Measurements from ENCODE around the gene JAZF1. TPM values are rescaled to one million over a fixed set of nuclear protein-coding genes. Genes with fewer than 3 reads are reported as not detected.

The JAZF1 gene
- total RNA-seq, 1 donor from 2014 or later, result 33.8 TPM

GRCh38 chr7:28026237-28026636 lies 154.4 kb downstream of the JAZF1 start:
- no peak for TF ChIP-seq CTCF (IDR thresholded peaks at IDR 0.05)
- peaks cover 2% of the 10 kb centered on the region for H3K36me3 Mint-ChIP-seq (ENCODE audit: low read depth)
- H3K27ac Mint-ChIP-seq (ENCODE audit: unreplicated experiment), result no peak overlapping the region
- no peak for DNase-seq (ENCODE audit: low spot score)
- H3K4me1 Mint-ChIP-seq (ENCODE audit: low read depth), result peaks cover 19% of the 10 kb centered on the region
- H3K27me3 Mint-ChIP-seq (ENCODE audit: low read depth), result no peaks in the 10 kb centered on the region
- no peaks in the 10 kb centered on the region for H3K9me3 Mint-ChIP-seq (ENCODE audit: low read depth)
- no peak overlapping the region for H3K4me3 Mint-ChIP-seq (ENCODE audit: unreplicated experiment)

GRCh38 chr7:28024786-28025334 lies 155.7 kb downstream of the JAZF1 start:
- Mint-ChIP-seq H3K27ac (ENCODE audit: unreplicated experiment) (no peak overlapping the region), H3K27me3 (ENCODE audit: low read depth) (no peaks in the 10 kb centered on the region), H3K4me3 (ENCODE audit: unreplicated experiment) (no peak overlapping the region), H3K9me3 (ENCODE audit: low read depth) (no peaks in the 10 kb centered on the region), H3K36me3 (ENCODE audit: low read depth) (no peaks in the 10 kb centered on the region), H3K4me1 (ENCODE audit: low read depth) (peaks cover 23% of the 10 kb centered on the region)
- TF ChIP-seq CTCF (IDR thresholded peaks at IDR 0.05), result no peak
- no peak for DNase-seq (ENCODE audit: low spot score)

- no peak for DNase-seq (ENCODE audit: low spot score)
- no peak overlapping the region for H3K4me3 Mint-ChIP-seq (ENCODE audit: unreplicated experiment)
- H3K36me3 Mint-ChIP-seq (ENCODE audit: low read depth), result no peaks in the 10 kb centered on the region
- H3K27me3 Mint-ChIP-seq (ENCODE audit: low read depth), result no peaks in the 10 kb centered on the region
- no peak overlapping the region for H3K27ac Mint-ChIP-seq (ENCODE audit: unreplicated experiment)
- peak; percentile 95 for TF ChIP-seq CTCF (IDR thresholded peaks at IDR 0.05)
- H3K4me1 Mint-ChIP-seq (ENCODE audit: low read depth), result peaks cover 37% of the 10 kb centered on the region
- no peaks in the 10 kb centered on the region for H3K9me3 Mint-ChIP-seq (ENCODE audit: low read depth)
Observed at GRCh38 chr7:28020302-28020940, 160.2 kb downstream of the JAZF1 start.

GRCh38 chr7:28018856-28019465 lies 161.6 kb downstream of the JAZF1 start:
- H3K27ac Mint-ChIP-seq (ENCODE audit: unreplicated experiment), result peak overlapping the region; percentile 23
- DNase-seq (ENCODE audit: low spot score), result no peak
- TF ChIP-seq CTCF (IDR thresholded peaks at IDR 0.05), result no peak
- peaks cover 3% of the 10 kb centered on the region for H3K36me3 Mint-ChIP-seq (ENCODE audit: low read depth)
- H3K4me3 Mint-ChIP-seq (ENCODE audit: unreplicated experiment), result no peak overlapping the region
- no peaks in the 10 kb centered on the region for H3K27me3 Mint-ChIP-seq (ENCODE audit: low read depth)
- H3K4me1 Mint-ChIP-seq (ENCODE audit: low read depth), result peaks cover 41% of the 10 kb centered on the region
- H3K9me3 Mint-ChIP-seq (ENCODE audit: low read depth), result peaks cover 5% of the 10 kb centered on the region

- peaks cover 41% of the 10 kb centered on the region for H3K4me1 Mint-ChIP-seq (ENCODE audit: low read depth)
- DNase-seq (ENCODE audit: low spot score), result no peak
- H3K4me3 Mint-ChIP-seq (ENCODE audit: unreplicated experiment), result no peak overlapping the region
Observed at GRCh38 chr7:28018446-28018845, 162.1 kb downstream of the JAZF1 start.

More at GRCh38 chr7:28018446-28018845, 162.1 kb downstream of the JAZF1 start:
- TF ChIP-seq CTCF (IDR thresholded peaks at IDR 0.05), result no peak
- H3K9me3 Mint-ChIP-seq (ENCODE audit: low read depth), result peaks cover 5% of the 10 kb centered on the region
- peaks cover 3% of the 10 kb centered on the region for H3K36me3 Mint-ChIP-seq (ENCODE audit: low read depth)
- no peaks in the 10 kb centered on the region for H3K27me3 Mint-ChIP-seq (ENCODE audit: low read depth)
- H3K27ac Mint-ChIP-seq (ENCODE audit: unreplicated experiment), result peak overlapping the region; percentile 50

All from chondrocyte (in vitro differentiated cells).